Stimulated activated naive CD8-positive, alpha-beta T cell treated with anti-CD3 and anti-CD28 coated beads, Interleukin-15, Interleukin-2, amounts not matched to agents 100 ng/mL and 50 ng/mL, for 24 hours (primary cell): ENCODE measurements around the gene DNAAF9.

Experiments used
- H3K27ac Mint-ChIP-seq: one replicate; pipeline ENCODE4 v1.8.0; 2021; ENCODE audit warnings: mild to moderate bottlenecking, mixed read lengths
- H3K27me3 Mint-ChIP-seq: one replicate; pipeline ENCODE4 v1.8.0; 2021; ENCODE audit warnings: mixed read lengths
- H3K36me3 Mint-ChIP-seq: one replicate; pipeline ENCODE4 v1.8.0; 2021; ENCODE audit warnings: low read depth, mixed read lengths
- H3K4me1 Mint-ChIP-seq: one replicate; pipeline ENCODE4 v1.8.0; 2021; ENCODE audit warnings: low read depth, mixed read lengths
- H3K4me3 Mint-ChIP-seq: one replicate; pipeline ENCODE4 v1.8.0; 2021; ENCODE audit warnings: mild to moderate bottlenecking, mixed read lengths
- H3K9me3 Mint-ChIP-seq: one replicate; pipeline ENCODE4 v1.8.0; 2021; ENCODE audit warnings: mixed read lengths

DNAAF9 gene

DNA sequence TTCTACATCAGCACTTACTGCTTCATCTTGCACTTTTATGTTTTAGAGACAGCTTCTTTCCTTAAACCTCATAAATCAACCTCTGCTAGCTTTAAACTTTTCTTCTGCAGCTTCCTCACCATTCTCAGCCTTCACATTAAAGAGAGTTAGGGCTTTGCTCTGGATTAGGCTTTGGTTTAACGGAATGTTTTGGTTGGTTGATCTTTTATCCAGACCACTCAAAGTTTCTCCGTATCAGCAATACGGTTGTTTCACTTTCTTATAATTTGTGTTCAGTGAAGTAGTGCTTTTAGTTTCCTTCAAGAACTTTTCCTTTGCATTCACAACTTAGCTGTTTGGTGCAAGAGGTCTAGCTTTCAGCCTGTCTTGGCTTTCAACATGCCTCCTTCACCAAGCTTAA lies 40.4 kb downstream of the DNAAF9 start:
- H3K36me3 Mint-ChIP-seq, result peaks cover 8% of the 10 kb centered on the region
- H3K4me3 Mint-ChIP-seq, result no peak overlapping the region
- H3K27me3 Mint-ChIP-seq, result no peaks in the 10 kb centered on the region
- H3K4me1 Mint-ChIP-seq, result no peaks in the 10 kb centered on the region
- no peaks in the 10 kb centered on the region for H3K9me3 Mint-ChIP-seq
- no peak overlapping the region for H3K27ac Mint-ChIP-seq

GRCh38 chr20:3364323-3365013 lies 43.0 kb downstream of the DNAAF9 start:
- Mint-ChIP-seq H3K27ac (no peak overlapping the region), H3K9me3 (no peaks in the 10 kb centered on the region), H3K27me3 (no peaks in the 10 kb centered on the region), H3K36me3 (peaks cover 5% of the 10 kb centered on the region), H3K4me1 (no peaks in the 10 kb centered on the region), H3K4me3 (no peak overlapping the region)

- Mint-ChIP-seq H3K4me1 (no peaks in the 10 kb centered on the region), H3K4me3 (no peak overlapping the region), H3K27me3 (no peaks in the 10 kb centered on the region), H3K27ac (no peak overlapping the region), H3K36me3 (peaks cover 5% of the 10 kb centered on the region), H3K9me3 (no peaks in the 10 kb centered on the region)
Measured at GRCh38 chr20:3360752-3361151, 46.7 kb downstream of the DNAAF9 start.

GRCh38 chr20:3358676-3359340 lies 48.7 kb downstream of the DNAAF9 start:
- no peak overlapping the region for H3K4me3 Mint-ChIP-seq
- H3K4me1 Mint-ChIP-seq, result no peaks in the 10 kb centered on the region
- H3K27ac Mint-ChIP-seq, result no peak overlapping the region
- H3K9me3 Mint-ChIP-seq, result no peaks in the 10 kb centered on the region
- no peaks in the 10 kb centered on the region for H3K27me3 Mint-ChIP-seq
- peaks cover 5% of the 10 kb centered on the region for H3K36me3 Mint-ChIP-seq
